Choroid plexus epithelial cell (primary cell): Measurements from ENCODE around the gene HDHD5.

Source experiments
- DNase-seq: peaks from one replicate; pipeline ENCODE4 v3.0.0-alpha.2; 2010; ENCODE audit warnings: low read depth
- H3K4me3 ChIP-seq: 2 replicates; pipeline ENCODE4 v1.5.1; 2011; ENCODE audit warnings: low read depth, mild to moderate bottlenecking, control low read depth, low read length, moderate library complexity
- TF ChIP-seq, protein P1 (sequence below): conservative IDR thresholded peaks from 2 replicates; pipeline ENCODE4 v1.5.1; 2011; ENCODE audit warnings: low read depth, mild to moderate bottlenecking, control low read depth, inconsistent platforms, low read length, moderate library complexity

Gene HDHD5

GRCh38 chr22:17110791-17111550 lies 48.1 kb downstream of the HDHD5 start:
- H3K4me3 ChIP-seq = no peak overlapping the region
- TF ChIP-seq, protein P1, sequence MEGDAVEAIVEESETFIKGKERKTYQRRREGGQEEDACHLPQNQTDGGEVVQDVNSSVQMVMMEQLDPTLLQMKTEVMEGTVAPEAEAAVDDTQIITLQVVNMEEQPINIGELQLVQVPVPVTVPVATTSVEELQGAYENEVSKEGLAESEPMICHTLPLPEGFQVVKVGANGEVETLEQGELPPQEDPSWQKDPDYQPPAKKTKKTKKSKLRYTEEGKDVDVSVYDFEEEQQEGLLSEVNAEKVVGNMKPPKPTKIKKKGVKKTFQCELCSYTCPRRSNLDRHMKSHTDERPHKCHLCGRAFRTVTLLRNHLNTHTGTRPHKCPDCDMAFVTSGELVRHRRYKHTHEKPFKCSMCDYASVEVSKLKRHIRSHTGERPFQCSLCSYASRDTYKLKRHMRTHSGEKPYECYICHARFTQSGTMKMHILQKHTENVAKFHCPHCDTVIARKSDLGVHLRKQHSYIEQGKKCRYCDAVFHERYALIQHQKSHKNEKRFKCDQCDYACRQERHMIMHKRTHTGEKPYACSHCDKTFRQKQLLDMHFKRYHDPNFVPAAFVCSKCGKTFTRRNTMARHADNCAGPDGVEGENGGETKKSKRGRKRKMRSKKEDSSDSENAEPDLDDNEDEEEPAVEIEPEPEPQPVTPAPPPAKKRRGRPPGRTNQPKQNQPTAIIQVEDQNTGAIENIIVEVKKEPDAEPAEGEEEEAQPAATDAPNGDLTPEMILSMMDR = no peak
- DNase-seq = no peak

GRCh38 chr22:17109976-17110375 lies 49.1 kb downstream of the HDHD5 start:
- DNase-seq = no peak
- TF ChIP-seq, protein P1 = no peak
- no peak overlapping the region for H3K4me3 ChIP-seq

DNA sequence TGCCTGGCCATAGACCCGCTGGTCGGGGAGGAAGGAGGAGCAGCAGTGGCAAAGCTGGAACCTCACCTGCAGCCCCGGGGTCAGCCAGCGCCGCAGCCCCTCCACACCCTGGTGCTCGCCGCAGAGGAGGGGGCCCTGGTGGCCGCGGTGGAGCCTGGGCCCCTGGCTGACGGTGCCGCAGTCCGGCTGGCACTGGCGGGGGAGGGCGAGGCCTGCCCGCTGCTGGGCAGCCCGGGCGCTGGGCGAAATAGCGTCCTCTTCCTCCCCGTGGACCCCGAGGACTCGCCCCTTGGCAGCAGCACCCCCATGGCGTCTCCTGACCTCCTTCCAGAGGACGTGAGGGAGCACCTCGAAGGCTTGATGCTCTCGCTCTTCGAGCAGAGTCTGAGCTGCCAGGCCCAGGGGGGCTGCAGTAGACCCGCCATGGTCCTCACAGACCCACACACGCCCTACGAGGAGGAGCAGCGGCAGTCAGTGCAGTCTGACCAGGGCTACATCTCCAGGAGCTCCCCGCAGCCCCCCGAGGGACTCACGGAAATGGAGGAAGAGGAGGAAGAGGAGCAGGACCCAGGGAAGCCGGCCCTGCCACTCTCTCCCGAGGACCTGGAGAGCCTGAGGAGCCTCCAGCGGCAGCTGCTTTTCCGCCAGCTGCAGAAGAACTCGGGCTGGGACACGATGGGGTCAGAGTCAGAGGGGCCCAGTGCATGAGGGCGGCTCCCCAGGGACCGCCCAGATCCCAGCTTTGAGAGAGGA lies 49.8 kb downstream of the HDHD5 start:
- no peak overlapping the region for H3K4me3 ChIP-seq
- DNase-seq = no peak
- TF ChIP-seq, protein P1 = no peak

DNA sequence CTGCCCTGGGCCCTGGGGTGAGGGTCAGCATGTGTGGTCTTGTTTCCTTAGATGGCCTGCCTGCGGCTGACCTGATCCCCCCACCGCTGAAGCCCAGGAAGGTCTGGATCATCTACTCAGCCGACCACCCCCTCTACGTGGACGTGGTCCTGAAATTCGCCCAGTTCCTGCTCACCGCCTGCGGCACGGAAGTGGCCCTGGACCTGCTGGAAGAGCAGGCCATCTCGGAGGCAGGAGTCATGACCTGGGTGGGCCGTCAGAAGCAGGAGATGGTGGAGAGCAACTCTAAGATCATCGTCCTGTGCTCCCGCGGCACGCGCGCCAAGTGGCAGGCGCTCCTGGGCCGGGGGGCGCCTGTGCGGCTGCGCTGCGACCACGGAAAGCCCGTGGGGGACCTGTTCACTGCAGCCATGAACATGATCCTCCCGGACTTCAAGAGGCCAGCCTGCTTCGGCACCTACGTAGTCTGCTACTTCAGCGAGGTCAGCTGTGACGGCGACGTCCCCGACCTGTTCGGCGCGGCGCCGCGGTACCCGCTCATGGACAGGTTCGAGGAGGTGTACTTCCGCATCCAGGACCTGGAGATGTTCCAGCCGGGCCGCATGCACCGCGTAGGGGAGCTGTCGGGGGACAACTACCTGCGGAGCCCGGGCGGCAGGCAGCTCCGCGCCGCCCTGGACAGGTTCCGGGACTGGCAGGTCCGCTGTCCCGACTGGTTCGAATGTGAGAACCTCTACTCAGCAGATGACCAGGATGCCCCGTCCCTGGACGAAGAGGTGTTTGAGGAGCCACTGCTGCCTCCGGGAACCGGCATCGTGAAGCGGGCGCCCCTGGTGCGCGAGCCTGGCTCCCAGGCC lies 50.6 kb downstream of the HDHD5 start:
- H3K4me3 ChIP-seq = no peak overlapping the region
- no peak for DNase-seq
- TF ChIP-seq, protein P1 = no peak

GRCh38 chr22:17107547-17107810 lies 51.6 kb downstream of the HDHD5 start:
- no peak overlapping the region for H3K4me3 ChIP-seq
- DNase-seq = no peak
- TF ChIP-seq, protein P1 = no peak

DNA sequence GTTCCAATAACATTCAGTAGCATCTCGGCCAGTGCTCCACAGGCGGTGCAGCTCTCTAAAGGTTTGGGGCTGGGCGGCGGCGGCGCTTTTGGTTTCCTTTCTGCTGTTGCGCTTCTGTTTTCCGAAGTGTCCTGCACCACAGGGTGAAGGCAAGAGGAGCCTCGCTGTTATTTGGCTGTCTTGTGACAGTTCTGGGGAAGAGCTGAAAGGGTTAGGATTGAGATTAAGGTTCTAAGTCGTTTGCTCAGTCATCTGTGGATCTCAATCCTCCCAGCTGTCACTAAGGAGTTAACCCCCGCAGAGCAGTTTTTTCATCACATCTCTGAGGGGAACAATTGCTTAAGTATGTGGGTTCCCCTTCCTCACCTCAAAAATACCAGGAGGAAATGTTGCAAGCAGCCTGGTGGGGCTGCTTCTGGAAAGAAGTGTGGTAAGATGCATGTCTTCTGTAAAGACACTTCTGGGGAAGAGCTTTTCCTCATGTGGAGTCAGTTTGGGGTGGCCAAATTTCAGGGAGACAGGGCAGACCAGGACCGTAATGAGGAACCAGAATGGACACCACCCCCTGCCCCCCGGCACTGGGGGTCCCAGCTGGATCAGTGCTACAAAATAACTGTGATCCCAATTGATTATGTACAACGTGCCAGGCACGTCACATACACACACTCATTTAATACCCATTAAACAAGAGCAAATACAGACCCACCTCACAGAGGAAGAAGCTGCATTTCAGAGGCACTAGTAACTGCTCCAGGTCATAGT lies 52.1 kb downstream of the HDHD5 start:
- DNase-seq = no peak
- H3K4me3 ChIP-seq = no peak overlapping the region
- TF ChIP-seq, protein P1 = no peak
